Stimulated activated CD4-positive, alpha-beta T cell treated with anti-CD3 and anti-CD28 coated beads, Interleukin-15, amount 100 ng/mL, for 48 hours (primary cell): Measurements from ENCODE around the gene ELL3.

Experiments used
- DNase-seq, 2 donors: peaks; one replicate each; pipeline ENCODE4 v3.0.0-alpha.2; 2020; ENCODE audit warnings: low read depth in 2 of 2

Gene ELL3

GRCh38 chr15:43723151-43723550, 53.6 kb downstream of the ELL3 start:
- no peak for DNase-seq
